ENCODE results near the gene ENDOD1. TPM values are rescaled to one million over a fixed set of nuclear protein-coding genes. Genes with fewer than 3 reads are reported as not detected.
"Not testable (repeated sequence)": the region's sequence is repeated elsewhere in the genome, so short reads cannot be mapped to it uniquely, and the experiment has no call there.

Gene ENDOD1
- total RNA-seq, 1 experiment from 2014 or later = 11.4 TPM

DNA sequence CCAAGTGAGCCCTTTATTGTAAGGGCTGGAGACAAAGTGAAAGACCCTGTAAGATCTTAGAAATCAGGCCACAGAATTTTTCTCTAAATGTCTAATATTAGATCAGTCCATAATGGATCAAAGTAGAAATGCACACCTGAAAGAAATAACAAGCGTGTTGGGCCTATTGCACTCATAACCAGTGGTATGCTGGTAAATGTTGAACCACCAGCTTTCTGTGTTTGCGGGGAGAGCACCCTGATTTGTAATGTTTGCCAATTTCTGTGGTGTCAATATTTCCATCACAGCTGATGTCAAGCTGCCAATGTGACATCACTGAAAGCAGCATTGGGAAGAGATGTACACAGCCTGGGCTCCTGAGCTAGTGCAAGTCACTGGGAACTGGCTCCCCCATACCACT lies 46.2 kb downstream of the ENDOD1 start:
- TF ChIP-seq, protein P1, sequence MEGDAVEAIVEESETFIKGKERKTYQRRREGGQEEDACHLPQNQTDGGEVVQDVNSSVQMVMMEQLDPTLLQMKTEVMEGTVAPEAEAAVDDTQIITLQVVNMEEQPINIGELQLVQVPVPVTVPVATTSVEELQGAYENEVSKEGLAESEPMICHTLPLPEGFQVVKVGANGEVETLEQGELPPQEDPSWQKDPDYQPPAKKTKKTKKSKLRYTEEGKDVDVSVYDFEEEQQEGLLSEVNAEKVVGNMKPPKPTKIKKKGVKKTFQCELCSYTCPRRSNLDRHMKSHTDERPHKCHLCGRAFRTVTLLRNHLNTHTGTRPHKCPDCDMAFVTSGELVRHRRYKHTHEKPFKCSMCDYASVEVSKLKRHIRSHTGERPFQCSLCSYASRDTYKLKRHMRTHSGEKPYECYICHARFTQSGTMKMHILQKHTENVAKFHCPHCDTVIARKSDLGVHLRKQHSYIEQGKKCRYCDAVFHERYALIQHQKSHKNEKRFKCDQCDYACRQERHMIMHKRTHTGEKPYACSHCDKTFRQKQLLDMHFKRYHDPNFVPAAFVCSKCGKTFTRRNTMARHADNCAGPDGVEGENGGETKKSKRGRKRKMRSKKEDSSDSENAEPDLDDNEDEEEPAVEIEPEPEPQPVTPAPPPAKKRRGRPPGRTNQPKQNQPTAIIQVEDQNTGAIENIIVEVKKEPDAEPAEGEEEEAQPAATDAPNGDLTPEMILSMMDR (IDR thresholded peaks at IDR 0.05; ENCODE audit: unreplicated experiment) = no peak
- no peak overlapping the region for H3K4me3 Mint-ChIP-seq (ENCODE audit: unreplicated experiment)
- no TSS peak for BruUV-seq (replicated peaks)
- H3K36me3 Mint-ChIP-seq (ENCODE audit: insufficient read depth, unreplicated experiment) = no peaks in the 10 kb centered on the region
- no peak for DNase-seq (ENCODE audit: unreplicated experiment)
- CTCF ChIA-PET = interaction anchor here (0.5 to 2.3 kb wide), 4 partner anchors 14 to 569 kb away, joined by 4 to 16 read pairs (median 5); no protein-coding TSS in a partner anchor
- peaks cover 25% of the 10 kb centered on the region for H3K4me1 Mint-ChIP-seq (ENCODE audit: insufficient read depth, unreplicated experiment)
- POLR2A ChIA-PET = interaction anchor here (1.0 to 5.3 kb wide), 7 partner anchors 11 to 68 kb away, joined by 3 to 78 read pairs (median 11); partner anchors contain the start of gene SRSF8
- H3K27me3 Mint-ChIP-seq (ENCODE audit: insufficient read depth, unreplicated experiment) = no peaks in the 10 kb centered on the region
- H3K9me3 Mint-ChIP-seq (ENCODE audit: unreplicated experiment) = no peaks in the 10 kb centered on the region
- intact Hi-C loops (cut with micrococcal nuclease) = no loop called here
- peak overlapping the region; percentile 61 for H3K27ac Mint-ChIP-seq (ENCODE audit: low read depth, unreplicated experiment)

DNA sequence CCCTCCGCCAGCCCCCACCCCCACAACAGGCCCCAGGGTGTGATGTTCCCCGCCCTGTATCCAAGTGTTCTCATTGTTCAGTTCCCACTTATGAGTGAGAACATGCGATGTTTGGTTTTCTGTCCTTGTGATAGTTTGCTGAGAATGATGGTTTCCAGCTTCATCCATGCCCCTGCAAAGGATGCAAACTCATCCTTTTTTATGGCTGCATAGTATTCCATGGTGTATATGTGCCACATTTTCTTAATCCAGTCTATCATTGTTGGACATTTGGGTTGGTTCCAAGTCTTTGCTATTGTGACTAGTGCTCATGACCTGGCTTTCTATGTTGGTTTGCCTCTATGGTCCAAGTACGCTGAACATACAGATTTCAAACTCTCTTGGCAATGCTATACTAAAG lies 47.1 kb downstream of the ENDOD1 start:
- DNase-seq (ENCODE audit: unreplicated experiment); H3K27ac Mint-ChIP-seq (ENCODE audit: low read depth, unreplicated experiment); H3K9me3 Mint-ChIP-seq (ENCODE audit: unreplicated experiment); intact Hi-C loops (cut with micrococcal nuclease); H3K4me3 Mint-ChIP-seq (ENCODE audit: unreplicated experiment); BruUV-seq (replicated peaks); H3K27me3 Mint-ChIP-seq (ENCODE audit: insufficient read depth, unreplicated experiment); H3K36me3 Mint-ChIP-seq (ENCODE audit: insufficient read depth, unreplicated experiment): not testable (repeated sequence)
- H3K4me1 Mint-ChIP-seq (ENCODE audit: insufficient read depth, unreplicated experiment) = peaks cover 25% of the 10 kb centered on the region
- ChIA-PET CTCF (interaction anchor here (1.2 to 2.3 kb wide), 7 partner anchors 9 to 569 kb away, joined by 3 to 16 read pairs (median 5); no protein-coding TSS in a partner anchor), POLR2A (interaction anchor here (0.7 to 5.2 kb wide), 8 partner anchors 10 to 87 kb away, joined by 3 to 62 read pairs (median 4); partner anchors contain the start of gene SRSF8)

DNA sequence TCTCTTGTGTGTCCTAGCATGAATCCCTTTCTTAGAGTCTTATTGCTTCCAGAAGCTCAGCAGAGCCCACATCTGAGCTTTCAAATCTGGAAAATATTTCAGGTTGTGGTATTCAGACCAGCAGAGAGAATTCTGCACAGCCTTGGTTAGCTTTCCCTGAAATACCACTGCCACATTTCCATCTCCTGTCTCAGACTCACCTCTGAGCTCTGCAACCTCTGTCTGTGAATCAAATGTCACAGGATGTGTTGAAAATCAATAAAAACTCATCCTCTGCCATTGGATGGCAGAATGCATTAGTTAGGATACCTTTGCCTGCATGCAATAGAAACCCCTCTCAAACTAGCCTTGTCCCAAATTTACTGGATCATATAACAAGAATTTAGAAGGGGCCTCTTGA lies 47.7 kb downstream of the ENDOD1 start:
- Mint-ChIP-seq H3K9me3 (ENCODE audit: unreplicated experiment) (no peaks in the 10 kb centered on the region), H3K4me1 (ENCODE audit: insufficient read depth, unreplicated experiment) (peaks cover 25% of the 10 kb centered on the region), H3K4me3 (ENCODE audit: unreplicated experiment) (no peak overlapping the region), H3K27me3 (ENCODE audit: insufficient read depth, unreplicated experiment) (no peaks in the 10 kb centered on the region), H3K27ac (ENCODE audit: low read depth, unreplicated experiment) (no peak overlapping the region), H3K36me3 (ENCODE audit: insufficient read depth, unreplicated experiment) (no peaks in the 10 kb centered on the region)
- ChIA-PET CTCF (interaction anchor here (0.5 to 2.3 kb wide), 12 partner anchors 9 to 568 kb away, joined by 3 to 16 read pairs (median 4); partner anchors contain the start of genes CWC15, KDM4D and SRSF8), POLR2A (interaction anchor here (0.7 to 5.0 kb wide), 9 partner anchors 10 to 87 kb away, joined by 3 to 45 read pairs (median 4); partner anchors contain the start of gene SRSF8)
- no TSS peak for BruUV-seq (replicated peaks)
- DNase-seq (ENCODE audit: unreplicated experiment) = no peak
- TF ChIP-seq, protein P1 (IDR thresholded peaks at IDR 0.05; ENCODE audit: unreplicated experiment) = no peak
- intact Hi-C loops (cut with micrococcal nuclease) = no loop called here

DNA sequence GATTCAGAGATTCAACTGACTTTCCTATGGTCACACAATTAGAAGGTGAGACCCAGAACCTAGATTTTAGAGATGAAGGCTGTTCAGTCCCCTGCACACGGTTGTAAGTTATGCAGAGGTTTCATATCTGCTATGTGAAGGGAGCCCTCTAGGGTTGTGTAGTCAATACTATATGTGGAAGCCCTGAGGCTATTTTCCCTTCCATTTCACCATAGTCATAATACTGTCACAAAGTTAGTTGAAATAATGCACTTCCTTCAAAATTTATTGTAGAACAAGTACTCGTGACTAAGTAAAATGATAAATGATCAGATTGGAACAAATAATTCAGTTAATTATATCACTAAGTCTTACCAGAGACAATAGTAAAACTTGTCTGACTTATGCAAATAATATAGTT lies 48.8 kb downstream of the ENDOD1 start:
- H3K9me3 Mint-ChIP-seq (ENCODE audit: unreplicated experiment) = no peaks in the 10 kb centered on the region
- CTCF ChIA-PET = interaction anchor here (0.6 to 2.3 kb wide), 3 partner anchors 14 to 71 kb away, joined by 3 to 10 read pairs (median 8); partner anchors contain the start of gene SRSF8
- H3K4me3 Mint-ChIP-seq (ENCODE audit: unreplicated experiment) = no peak overlapping the region
- intact Hi-C loops (cut with micrococcal nuclease) = no loop called here
- no peaks in the 10 kb centered on the region for H3K27me3 Mint-ChIP-seq (ENCODE audit: insufficient read depth, unreplicated experiment)
- peaks cover 13% of the 10 kb centered on the region for H3K4me1 Mint-ChIP-seq (ENCODE audit: insufficient read depth, unreplicated experiment)
- no peak overlapping the region for H3K27ac Mint-ChIP-seq (ENCODE audit: low read depth, unreplicated experiment)
- POLR2A ChIA-PET = interaction anchor here (1.3 to 5.0 kb wide), 4 partner anchors 8 to 71 kb away, joined by 5 to 45 read pairs (median 10); partner anchors contain the start of gene SRSF8
- TF ChIP-seq, protein P1 (IDR thresholded peaks at IDR 0.05; ENCODE audit: unreplicated experiment) = no peak
- BruUV-seq (replicated peaks) = no TSS peak
- DNase-seq (ENCODE audit: unreplicated experiment) = peak; percentile 20
- no peaks in the 10 kb centered on the region for H3K36me3 Mint-ChIP-seq (ENCODE audit: insufficient read depth, unreplicated experiment)

Data from MCF 10A (cell line).